GM12875 (cell line): ENCODE results near the gene DCLK2.

Source experiments
- H3K4me3 ChIP-seq: one replicate; pipeline ENCODE4 v1.5.1; 2011; ENCODE audit warnings: low read depth, low read length, control low read depth
- TF ChIP-seq, protein P1 (sequence below): IDR thresholded peaks from 2 replicates; pipeline ENCODE4 v1.5.1; 2011; ENCODE audit warnings: low read depth, mild to moderate bottlenecking, control low read depth, inconsistent platforms, low read length, moderate library complexity, borderline replicate concordance; ENCODE audit not compliant: insufficient read depth

The DCLK2 gene

GRCh38 chr4:150078579-150079080 lies 385 bp downstream of the DCLK2 start:
- peak overlapping the region; percentile 5 for H3K4me3 ChIP-seq

GRCh38 chr4:150079081-150079581 lies 886 bp downstream of the DCLK2 start:
- H3K4me3 ChIP-seq = peak overlapping the region; percentile 5
- TF ChIP-seq, protein P1, sequence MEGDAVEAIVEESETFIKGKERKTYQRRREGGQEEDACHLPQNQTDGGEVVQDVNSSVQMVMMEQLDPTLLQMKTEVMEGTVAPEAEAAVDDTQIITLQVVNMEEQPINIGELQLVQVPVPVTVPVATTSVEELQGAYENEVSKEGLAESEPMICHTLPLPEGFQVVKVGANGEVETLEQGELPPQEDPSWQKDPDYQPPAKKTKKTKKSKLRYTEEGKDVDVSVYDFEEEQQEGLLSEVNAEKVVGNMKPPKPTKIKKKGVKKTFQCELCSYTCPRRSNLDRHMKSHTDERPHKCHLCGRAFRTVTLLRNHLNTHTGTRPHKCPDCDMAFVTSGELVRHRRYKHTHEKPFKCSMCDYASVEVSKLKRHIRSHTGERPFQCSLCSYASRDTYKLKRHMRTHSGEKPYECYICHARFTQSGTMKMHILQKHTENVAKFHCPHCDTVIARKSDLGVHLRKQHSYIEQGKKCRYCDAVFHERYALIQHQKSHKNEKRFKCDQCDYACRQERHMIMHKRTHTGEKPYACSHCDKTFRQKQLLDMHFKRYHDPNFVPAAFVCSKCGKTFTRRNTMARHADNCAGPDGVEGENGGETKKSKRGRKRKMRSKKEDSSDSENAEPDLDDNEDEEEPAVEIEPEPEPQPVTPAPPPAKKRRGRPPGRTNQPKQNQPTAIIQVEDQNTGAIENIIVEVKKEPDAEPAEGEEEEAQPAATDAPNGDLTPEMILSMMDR = no peak

More at GRCh38 chr4:150078579-150079080, 385 bp downstream of the DCLK2 start:
- TF ChIP-seq, protein P1 = no peak

- TF ChIP-seq, protein P1 = no peak
- H3K4me3 ChIP-seq = no peak overlapping the region
Measured at GRCh38 chr4:150080337-150080736, 2.1 kb downstream of the DCLK2 start.

- H3K4me3 ChIP-seq = no peak overlapping the region
- TF ChIP-seq, protein P1 = no peak
Measured at GRCh38 chr4:150080875-150081274, 2.6 kb downstream of the DCLK2 start.

- no peak overlapping the region for H3K4me3 ChIP-seq
- TF ChIP-seq, protein P1 = no peak
Measured at GRCh38 chr4:150082241-150082640, 4.0 kb downstream of the DCLK2 start.

DNA sequence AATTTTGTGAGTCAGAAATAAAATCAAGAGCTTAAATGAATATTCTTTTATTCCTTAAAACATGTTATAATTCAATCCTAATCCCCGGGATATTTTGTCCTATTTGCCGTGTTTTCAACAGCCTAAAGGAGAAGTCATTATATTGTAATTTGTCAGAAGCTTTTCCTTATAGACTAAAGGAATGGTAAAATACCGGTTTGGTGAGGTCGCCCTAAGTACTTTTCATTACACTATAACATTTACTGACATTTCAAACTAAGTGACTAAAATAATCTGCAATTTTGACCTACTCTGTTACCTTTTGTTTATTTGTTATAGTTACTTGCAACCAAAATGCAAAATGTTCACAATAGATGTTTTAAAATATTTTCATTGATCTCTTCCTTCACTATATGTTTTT lies 8.8 kb downstream of the DCLK2 start:
- TF ChIP-seq, protein P1 = no peak
- no peak overlapping the region for H3K4me3 ChIP-seq

DNA sequence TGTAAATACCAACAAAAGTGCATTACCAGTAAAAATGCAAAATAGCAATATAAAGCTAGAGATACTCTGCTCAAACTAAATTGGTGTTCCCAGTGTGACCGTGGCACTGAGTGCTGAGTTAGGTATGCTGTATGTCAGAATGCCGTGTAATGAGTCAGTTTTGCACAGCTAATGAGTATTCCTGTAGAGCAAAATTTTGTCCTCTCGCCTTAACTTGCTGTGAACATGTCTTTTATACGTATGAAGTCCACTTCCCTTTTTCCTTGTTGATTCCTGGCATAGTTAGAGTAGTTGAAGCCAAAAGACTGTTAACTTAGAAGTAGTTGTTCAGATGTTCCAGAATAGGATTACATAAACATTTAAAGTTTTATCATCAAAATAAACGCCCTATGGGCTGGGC lies 11.5 kb downstream of the DCLK2 start:
- H3K4me3 ChIP-seq = no peak overlapping the region

More for the DNA sequence above, 11.5 kb downstream of the DCLK2 start:
- TF ChIP-seq, protein P1 = no peak
